ENCODE measurements around the gene ZNF524. TPM values are rescaled to one million over a fixed set of nuclear protein-coding genes. Genes with fewer than 3 reads are reported as not detected.
A peak's percentile ranks its signal among the peaks of the same experiment; 100 is the strongest.

The ZNF524 gene
- total and polyA plus RNA-seq, 9 of the 15 experiments (the other 6 are each of a cell fraction or from before 2014, with no cell fraction given) = 0.08 to 15.6 (median 2.9) TPM

DNA sequence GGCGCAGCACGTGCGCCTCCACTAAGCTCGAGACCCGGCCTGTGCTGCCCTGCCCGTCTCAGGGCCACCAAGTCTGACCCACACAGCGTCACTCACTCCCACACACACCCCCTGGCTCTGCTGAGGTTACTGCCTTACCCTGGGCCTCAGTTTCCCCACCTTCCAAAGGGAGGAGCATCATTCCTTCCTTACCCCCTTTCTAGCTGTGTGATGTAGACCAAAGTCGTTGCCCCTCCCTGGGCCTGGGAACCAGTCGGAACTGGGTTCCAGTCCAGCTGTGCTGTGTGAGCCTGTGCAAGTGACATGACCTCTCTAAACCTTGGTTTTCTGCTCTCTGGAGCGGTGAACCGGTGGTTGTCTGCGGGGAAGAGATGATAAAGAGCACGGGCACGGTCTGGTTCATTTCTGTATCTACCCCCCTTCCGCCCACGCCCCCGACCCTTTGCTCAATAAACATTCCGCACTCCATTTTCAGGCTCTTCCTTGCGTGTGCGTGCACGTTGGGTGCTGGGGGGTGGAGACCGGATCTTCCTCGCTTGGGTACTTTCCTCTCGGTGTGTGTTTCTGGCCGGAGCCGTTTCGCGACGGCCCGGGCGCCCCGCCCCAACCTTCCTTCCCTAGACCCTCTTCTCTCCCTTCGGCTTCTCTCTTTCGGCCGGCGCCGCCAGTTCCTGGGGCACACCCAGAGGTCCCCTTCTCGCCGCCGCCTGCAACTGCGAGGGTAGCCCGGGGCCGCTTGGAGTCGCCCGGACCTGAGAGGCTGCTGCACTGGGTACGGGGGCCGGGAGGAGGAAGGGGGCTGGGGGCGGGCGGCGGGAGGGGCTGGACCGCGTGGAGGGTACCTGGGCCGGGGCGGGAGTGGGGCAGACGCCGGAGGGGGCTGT, 43.2 kb downstream of the ZNF524 start, which contains the start of gene ZNF581 (continued):
- TF ChIP-seq, protein P1, sequence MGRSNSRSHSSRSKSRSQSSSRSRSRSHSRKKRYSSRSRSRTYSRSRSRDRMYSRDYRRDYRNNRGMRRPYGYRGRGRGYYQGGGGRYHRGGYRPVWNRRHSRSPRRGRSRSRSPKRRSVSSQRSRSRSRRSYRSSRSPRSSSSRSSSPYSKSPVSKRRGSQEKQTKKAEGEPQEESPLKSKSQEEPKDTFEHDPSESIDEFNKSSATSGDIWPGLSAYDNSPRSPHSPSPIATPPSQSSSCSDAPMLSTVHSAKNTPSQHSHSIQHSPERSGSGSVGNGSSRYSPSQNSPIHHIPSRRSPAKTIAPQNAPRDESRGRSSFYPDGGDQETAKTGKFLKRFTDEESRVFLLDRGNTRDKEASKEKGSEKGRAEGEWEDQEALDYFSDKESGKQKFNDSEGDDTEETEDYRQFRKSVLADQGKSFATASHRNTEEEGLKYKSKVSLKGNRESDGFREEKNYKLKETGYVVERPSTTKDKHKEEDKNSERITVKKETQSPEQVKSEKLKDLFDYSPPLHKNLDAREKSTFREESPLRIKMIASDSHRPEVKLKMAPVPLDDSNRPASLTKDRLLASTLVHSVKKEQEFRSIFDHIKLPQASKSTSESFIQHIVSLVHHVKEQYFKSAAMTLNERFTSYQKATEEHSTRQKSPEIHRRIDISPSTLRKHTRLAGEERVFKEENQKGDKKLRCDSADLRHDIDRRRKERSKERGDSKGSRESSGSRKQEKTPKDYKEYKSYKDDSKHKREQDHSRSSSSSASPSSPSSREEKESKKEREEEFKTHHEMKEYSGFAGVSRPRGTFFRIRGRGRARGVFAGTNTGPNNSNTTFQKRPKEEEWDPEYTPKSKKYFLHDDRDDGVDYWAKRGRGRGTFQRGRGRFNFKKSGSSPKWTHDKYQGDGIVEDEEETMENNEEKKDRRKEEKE (IDR thresholded peaks at IDR 0.05; ENCODE audit: borderline replicate concordance in 1 of 2, control insufficient read depth in 1 of 2, low read depth in 2 of 2, low read length in 1 of 2) = peak in 1 of 2 experiments; percentile 92; a peak in 2 of 4 replicates
- TF ChIP-seq CHD1 (IDR thresholded peaks at IDR 0.05; ENCODE audit: low read length) = peak; percentile 21
- no peak for TF ChIP-seq TEAD2 (tag; IDR thresholded peaks at IDR 0.05)
- 0 out of 2 replicates have a peak, but pooled peaks have one; percentile 10 for TF ChIP-seq CBX5 (IDR thresholded peaks at IDR 0.05; ENCODE audit: borderline replicate concordance, low read depth)
- TF ChIP-seq BACH1 (tag; IDR thresholded peaks at IDR 0.05) = no peak
- TF ChIP-seq, protein P2, sequence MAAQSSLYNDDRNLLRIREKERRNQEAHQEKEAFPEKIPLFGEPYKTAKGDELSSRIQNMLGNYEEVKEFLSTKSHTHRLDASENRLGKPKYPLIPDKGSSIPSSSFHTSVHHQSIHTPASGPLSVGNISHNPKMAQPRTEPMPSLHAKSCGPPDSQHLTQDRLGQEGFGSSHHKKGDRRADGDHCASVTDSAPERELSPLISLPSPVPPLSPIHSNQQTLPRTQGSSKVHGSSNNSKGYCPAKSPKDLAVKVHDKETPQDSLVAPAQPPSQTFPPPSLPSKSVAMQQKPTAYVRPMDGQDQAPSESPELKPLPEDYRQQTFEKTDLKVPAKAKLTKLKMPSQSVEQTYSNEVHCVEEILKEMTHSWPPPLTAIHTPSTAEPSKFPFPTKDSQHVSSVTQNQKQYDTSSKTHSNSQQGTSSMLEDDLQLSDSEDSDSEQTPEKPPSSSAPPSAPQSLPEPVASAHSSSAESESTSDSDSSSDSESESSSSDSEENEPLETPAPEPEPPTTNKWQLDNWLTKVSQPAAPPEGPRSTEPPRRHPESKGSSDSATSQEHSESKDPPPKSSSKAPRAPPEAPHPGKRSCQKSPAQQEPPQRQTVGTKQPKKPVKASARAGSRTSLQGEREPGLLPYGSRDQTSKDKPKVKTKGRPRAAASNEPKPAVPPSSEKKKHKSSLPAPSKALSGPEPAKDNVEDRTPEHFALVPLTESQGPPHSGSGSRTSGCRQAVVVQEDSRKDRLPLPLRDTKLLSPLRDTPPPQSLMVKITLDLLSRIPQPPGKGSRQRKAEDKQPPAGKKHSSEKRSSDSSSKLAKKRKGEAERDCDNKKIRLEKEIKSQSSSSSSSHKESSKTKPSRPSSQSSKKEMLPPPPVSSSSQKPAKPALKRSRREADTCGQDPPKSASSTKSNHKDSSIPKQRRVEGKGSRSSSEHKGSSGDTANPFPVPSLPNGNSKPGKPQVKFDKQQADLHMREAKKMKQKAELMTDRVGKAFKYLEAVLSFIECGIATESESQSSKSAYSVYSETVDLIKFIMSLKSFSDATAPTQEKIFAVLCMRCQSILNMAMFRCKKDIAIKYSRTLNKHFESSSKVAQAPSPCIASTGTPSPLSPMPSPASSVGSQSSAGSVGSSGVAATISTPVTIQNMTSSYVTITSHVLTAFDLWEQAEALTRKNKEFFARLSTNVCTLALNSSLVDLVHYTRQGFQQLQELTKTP (IDR thresholded peaks at IDR 0.05; ENCODE audit: low read depth in 1 of 2, partially characterized antibody in 2 of 2) = peak in 1 of 2 experiments; percentile 27
- TF ChIP-seq, protein P3, sequence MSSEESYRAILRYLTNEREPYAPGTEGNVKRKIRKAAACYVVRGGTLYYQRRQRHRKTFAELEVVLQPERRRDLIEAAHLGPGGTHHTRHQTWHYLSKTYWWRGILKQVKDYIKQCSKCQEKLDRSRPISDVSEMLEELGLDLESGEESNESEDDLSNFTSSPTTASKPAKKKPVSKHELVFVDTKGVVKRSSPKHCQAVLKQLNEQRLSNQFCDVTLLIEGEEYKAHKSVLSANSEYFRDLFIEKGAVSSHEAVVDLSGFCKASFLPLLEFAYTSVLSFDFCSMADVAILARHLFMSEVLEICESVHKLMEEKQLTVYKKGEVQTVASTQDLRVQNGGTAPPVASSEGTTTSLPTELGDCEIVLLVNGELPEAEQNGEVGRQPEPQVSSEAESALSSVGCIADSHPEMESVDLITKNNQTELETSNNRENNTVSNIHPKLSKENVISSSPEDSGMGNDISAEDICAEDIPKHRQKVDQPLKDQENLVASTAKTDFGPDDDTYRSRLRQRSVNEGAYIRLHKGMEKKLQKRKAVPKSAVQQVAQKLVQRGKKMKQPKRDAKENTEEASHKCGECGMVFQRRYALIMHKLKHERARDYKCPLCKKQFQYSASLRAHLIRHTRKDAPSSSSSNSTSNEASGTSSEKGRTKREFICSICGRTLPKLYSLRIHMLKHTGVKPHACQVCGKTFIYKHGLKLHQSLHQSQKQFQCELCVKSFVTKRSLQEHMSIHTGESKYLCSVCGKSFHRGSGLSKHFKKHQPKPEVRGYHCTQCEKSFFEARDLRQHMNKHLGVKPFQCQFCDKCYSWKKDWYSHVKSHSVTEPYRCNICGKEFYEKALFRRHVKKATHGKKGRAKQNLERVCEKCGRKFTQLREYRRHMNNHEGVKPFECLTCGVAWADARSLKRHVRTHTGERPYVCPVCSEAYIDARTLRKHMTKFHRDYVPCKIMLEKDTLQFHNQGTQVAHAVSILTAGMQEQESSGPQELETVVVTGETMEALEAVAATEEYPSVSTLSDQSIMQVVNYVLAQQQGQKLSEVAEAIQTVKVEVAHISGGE (CRISPR knock-in tag; IDR thresholded peaks at IDR 0.05) = peak; percentile 95 to 99 (median 99)
- TF ChIP-seq PCBP2 (IDR thresholded peaks at IDR 0.05; ENCODE audit: low read depth, low read length, poor library complexity, severe bottlenecking) = no peak
- peak; percentile 60; the same call in 1 of the 2 replicates for TF ChIP-seq PHF8 (IDR thresholded peaks at IDR 0.05; ENCODE audit: borderline replicate concordance, low read length)
- TF ChIP-seq ATF1 (CRISPR knock-in tag; IDR thresholded peaks at IDR 0.05) = no peak
- peak; percentile 51 for TF ChIP-seq ATF1 (tag; IDR thresholded peaks at IDR 0.05)
- TF ChIP-seq, protein P4, sequence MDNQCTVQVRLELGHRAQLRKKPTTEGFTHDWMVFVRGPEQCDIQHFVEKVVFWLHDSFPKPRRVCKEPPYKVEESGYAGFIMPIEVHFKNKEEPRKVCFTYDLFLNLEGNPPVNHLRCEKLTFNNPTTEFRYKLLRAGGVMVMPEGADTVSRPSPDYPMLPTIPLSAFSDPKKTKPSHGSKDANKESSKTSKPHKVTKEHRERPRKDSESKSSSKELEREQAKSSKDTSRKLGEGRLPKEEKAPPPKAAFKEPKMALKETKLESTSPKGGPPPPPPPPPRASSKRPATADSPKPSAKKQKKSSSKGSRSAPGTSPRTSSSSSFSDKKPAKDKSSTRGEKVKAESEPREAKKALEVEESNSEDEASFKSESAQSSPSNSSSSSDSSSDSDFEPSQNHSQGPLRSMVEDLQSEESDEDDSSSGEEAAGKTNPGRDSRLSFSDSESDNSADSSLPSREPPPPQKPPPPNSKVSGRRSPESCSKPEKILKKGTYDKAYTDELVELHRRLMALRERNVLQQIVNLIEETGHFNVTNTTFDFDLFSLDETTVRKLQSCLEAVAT (IDR thresholded peaks at IDR 0.05) = 0 out of 4 replicates have a peak, but pooled peaks have one; percentile 15 to 17
